ENCODE measurements around the gene EFNA5.
A peak's percentile ranks its signal among the peaks of the same experiment; 100 is the strongest.
"Not testable (repeated sequence)": the region's sequence is repeated elsewhere in the genome, so short reads cannot be mapped to it uniquely, and the experiment has no call there.

The EFNA5 gene

DNA sequence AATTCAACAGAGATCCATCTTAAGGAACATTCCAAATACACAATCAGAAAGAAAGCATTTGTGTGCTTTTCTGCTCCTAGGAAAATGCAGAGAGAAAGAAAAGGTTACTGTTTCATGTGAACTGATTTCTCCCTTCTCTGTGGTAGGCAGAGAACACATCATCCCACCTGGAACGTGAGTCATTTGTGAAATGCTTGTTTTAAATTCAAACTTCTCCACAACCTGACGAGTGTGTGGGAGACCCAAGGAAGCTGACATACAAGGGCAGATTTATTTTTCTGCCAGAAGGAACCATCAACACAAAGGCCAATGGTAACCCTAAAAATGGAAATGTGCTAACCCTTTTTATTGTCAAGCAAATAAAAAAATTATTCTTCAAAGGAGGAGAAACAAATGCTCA is 156.4 kb downstream of the EFNA5 start:
- no peak for DNase-seq

DNA sequence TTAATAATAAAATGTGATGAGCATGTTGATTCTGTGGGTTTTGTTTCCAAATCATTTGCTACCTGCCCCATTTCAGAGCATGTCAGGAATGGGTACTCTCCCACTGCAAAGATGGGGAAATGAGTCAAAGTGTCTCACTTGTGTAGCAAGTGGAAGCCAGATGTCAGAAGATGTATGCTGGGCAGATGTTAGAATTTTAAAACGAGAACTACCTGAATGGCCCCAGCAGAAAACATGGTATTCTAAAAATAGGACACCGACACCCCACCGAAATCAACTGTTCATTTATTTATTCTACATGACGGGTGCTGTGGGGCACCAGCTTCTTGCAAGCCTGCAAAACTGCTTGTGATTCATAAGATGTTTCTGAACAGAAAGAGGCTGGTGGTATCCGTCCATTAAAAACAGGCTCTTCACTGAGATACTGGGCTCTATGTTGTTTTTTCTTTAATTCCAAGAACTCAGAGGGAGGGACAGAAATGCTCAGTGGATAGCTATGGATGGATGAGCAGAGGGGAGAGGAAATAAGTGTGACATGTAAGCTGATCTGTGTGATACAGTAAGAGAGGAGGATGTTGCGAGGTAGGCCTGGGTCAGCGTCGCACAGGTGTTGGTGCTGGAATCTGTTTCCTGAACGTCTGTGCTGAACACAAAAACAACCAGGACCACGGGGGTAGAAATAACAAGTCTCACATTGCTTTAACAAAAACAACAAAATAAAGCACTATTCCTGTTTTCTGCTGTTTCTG is 157.2 kb downstream of the EFNA5 start:
- DNase-seq, result no peak

DNA sequence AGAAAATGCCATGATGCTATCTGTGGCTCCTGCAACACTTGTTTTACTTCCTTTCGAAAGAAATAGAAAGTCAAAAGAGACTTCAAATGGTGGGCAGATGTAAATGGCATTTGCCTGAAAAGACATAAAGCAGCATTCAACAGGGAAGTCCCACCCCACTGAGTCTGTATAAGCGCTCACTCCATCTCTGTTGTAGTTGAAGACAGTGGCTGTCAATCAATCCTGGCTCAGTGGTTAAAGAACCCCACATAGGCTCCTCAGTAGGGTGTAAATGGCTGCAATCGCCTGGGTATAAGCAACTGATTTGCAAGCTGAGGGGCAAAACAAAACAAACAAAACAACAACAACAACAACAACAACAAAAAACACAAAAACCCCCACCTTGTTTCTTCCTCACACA is 158.7 kb downstream of the EFNA5 start:
- no peak for DNase-seq

DNA sequence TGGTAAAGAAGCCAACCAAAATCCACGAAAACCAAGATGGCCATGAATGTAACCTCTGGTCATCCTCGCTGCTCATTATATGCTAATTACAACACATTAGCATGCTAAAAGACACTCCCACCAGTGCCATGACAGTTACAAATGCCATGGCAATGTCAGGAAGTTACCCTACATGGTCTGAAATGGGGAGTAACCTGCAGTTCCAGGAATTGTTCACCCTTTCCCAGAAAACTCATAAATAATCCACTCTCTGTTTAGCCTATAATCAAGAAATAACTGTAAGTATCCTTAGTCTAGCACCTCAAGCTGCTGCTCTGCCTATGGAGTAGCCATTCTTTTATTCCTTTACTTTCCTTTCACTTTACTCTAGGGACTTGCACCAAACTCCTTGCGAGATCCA is 160.6 kb downstream of the EFNA5 start:
- no peak for DNase-seq

DNA sequence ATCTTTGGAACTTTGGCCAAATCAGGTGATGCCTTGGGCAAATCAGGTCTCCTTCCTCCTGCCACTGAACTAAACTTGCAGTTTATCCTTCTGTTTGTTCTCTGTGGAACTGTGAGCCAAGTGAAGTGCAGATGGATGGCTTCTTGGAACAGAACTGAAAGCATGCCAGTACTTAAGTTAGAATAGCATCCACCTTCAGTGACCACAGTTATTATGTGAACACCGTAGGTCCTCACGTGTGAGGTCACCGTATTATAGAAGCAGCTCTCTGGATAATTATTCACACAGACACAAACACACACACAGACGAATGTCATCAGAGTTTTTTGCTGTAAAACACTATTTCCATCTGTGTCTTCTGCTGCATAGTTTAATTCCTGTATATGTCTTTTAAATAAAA is 162.6 kb downstream of the EFNA5 start:
- peak; percentile 30 for DNase-seq

DNA sequence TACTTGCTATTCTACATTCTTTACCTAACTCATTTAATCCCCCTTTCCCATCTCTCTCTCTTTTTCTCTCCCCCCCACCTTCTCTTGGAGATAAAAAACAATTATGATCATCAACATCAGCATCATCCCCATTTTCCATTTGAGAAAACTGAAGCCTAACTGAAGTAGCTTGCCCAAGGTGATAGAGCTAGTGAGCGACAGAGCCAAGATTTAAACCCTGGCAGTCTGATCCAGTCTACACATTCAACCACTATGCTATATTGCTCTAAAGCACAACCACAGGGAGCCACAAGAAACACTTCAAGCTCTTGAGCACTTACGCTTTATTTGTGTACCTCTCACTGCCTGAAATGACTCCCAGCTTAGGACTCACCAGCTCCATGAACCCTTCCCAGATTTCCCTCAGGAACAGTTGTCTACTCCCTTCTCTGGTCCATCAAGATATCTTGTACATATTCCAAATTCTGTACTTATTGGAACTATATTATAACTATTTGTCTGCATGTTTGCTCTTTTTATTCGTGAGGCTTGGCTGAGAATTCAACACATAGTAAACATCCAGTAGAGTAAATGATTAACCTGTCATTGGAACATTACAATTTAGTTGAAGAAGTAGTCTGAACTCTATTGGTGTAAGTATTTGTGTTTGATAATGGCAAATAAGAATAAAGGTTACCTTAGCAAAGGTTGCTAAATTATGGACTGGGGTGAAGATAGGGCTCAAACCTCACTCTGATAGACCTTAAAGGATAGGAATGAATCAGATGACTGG is 164.8 kb downstream of the EFNA5 start:
- peak; percentile 92 for DNase-seq

DNA sequence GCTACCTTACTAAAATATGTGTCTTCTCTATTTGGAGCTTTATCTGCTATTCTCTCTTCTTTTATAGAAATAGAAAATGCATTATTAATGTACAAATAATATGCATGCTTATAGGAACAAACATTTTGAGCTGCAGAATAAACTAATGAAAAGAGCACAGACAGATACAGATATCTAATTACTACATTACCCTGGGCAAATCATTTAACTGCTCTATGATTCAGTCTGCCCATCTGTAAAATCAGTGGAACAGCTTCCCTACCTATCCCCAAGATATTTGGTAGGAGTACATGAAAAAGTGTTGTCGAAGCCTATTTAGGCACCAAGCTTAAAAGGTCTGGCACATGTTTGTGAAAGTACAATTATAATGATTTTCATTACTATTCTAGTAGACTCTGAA is 166.3 kb downstream of the EFNA5 start:
- DNase-seq, result no peak

DNA sequence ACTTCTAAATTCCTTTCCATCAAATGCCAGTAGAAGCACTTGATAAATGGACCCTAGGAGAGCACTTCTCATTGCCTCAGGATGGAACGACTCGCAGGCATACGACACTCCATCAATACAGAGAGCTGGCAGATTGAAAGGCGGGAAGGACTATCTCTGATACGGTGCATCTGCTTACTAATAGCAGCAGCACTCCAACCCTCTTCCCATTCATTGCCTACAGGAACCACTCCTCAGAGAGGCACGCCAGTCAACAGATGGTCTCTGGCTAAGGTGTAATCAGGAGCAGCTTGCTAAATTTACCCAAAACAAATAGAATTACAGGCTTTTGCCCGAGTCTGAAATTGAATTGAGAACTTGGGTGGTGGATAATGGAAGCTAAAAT is 168.1 kb downstream of the EFNA5 start:
- peak; percentile 87 for DNase-seq

DNA sequence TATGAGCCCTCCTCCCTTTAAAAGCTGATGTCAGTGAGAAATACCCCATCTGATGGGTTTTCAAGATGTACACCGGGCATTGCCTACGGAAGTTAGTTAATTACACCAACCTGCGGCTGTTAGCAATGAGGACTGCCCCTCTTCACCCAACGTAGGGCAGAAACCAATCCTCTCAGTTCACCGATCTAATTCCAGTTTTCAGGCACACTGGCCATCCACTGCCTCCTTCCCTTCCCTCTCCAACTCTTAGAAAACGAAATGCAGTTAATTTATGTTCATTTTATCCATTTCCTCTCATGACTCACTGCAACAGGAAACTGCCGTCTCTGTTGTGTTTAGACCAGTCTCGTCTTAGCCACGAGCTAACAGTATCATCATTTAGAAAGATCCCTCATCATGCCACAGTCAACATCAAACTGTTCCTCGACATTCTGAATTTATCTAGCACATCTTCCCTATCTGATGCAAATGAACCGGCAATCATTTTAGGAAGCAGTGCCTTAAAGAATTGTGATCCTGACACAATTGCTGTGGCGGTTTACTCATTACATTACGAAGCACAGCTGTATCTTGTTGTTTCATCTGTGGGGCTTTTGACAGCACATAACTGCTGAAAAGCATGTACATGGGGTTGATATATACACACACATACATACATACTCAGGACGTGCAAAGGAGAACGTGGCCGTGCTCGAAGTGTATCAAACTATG is 168.6 kb downstream of the EFNA5 start:
- peak; percentile 82 for DNase-seq

DNA sequence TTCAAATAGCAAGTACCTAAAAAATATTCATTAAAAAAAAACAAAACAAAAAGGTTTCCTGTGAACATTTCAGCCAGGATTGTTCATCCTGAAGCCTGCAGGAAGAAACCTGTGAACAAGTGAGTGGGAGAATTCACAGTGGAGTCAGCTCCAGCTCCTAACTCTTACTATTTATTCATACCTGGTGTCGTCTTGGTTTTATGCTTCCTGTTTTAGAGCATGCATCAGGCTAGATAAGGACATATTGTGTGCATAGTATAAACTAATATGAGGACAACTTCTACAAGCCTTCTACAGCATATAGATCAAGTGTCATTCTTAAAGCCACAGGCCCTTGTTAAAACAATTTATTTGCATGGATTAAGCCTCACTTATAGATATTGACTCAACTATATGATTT is 169.9 kb downstream of the EFNA5 start:
- DNase-seq, result peak; percentile 49

DNA sequence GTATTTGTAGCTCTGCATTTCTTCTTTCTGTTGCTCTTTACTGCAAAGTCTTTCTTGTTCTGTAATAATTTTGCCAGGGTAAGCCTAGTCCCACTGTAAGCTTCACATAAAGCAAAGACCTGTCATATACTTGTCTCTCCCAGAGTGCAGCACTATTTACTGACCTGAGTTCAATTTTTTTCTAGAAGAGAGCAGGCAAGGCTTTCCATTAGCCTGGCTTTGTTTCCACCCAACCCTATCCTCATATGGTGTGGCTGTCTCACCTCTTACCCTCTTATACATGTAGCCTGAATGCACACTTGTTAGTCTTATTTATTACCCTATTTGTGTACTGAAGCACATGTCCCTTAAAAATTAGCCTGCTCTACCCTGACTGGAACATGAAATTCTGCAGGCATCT is 170.4 kb downstream of the EFNA5 start:
- DNase-seq, result peak; percentile 13

DNA sequence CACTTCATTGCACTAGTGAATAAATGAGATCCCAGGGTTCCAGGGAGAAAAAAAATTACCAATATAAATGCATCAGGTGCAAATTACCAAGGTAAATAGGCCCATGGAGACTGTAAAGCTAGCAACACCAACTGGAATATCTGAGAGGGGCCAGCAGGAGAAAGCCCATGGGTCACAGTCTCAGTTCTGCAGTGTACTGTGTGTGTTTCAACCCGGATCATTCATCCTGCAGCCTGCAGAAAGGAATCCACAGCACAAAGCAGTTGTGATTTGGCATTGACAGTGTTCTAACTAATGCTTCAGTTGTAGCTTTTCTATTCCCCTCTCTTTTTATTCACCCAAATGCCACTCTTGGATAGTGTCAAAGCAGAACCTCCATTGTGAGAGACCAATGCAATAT is 171.0 kb downstream of the EFNA5 start:
- DNase-seq, result no peak

DNA sequence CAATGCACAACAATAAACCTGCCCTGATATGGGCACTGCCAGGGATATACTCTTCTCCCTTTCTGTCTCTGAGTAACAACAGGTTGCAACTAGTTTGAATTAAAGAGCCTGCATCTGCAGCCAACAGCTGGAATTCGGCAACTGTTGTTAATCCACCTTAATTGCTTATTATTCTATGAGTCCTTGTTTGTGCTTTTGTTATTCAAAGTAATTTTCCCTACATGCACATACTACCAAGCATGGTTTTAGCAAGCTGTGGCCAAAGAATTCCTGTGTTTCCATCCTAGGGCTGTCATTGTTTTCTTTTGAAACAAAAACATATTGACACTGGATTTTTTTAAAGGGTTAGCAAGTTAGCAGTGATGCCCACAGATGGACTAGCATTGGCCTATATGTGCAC is 171.5 kb downstream of the EFNA5 start:
- DNase-seq, result no peak

DNA sequence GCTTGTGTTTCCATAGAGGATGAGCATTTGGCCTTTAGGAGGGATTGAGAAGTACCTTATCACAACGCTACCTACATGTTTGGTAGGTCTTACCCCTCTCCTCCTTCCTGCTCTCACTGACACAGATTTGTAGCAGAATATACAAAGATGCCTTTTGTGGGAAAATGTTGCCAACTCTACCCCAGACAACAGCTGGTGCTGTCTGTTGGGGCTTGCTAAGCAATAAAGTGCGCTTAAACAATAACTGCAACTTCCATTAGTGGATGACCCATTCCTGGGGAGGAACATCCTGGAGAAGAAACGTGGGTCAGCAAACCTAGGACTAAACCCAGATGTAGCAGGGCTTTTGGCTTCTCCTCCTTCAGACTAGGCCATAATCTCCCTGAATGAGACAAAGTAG is 174.3 kb downstream of the EFNA5 start:
- no peak for DNase-seq

DNA sequence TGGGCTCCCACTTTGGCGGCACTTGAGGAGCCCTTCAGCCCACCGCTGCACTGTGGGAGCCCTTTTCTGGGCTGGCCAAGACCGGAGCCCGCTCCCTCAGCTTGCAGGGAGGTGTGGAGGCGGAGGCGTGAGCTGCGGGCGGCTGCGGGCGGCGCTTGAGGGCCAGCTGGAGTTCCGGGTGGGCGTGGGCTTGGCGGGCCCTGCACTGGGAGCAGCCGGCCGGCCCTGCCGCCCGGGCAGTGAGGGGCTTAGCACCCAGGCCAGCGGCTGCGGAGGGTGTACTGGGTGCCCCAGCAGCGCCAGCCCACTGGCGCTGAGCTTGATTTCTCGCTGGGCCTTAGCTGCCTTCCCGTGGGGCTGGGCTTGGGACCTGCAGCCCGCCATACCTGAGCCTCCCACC is 176.6 kb downstream of the EFNA5 start:
- DNase-seq, result not testable (repeated sequence)

DNA sequence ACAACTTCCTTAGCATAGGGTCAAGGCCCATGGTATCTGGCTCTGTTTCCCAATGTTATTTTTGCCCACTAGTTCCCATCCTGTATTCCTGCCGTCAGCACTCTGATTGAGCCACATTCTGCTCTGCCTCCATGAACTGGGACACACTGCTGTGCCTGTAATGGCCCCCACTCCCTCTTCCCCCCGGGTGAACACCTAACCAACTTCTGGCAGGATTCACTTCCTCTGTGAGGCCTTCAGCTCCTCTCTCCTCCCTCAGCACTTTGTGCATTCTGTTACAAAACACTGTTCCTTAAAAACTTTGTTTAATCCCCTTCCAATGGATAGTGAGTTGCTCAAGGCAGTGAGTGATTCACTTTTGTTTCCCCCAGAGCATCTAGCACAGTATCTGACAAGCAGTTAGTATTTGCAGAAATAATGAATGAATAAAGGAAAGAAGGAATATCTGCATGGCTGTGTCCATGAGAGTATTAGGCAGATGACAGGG is 183.6 kb downstream of the EFNA5 start:
- no peak for DNase-seq

DNA sequence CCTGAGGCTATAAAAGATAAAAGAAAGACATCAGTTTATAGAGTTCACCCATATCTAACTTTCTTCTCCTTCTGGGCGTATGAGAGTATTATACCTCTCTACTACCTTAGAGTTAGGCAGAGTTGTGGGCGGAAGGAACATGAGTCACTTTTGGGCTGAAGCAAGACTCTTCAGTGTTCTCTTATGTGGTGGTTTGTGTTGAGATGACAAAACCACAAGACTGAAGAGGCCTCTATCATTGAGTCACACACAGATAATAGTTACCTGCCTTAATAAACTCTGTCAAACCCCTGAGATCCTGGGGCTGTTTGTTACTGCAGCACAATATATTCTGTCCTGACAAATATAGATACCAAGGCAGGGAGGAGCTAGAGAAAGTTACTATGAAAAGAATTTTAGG is 184.2 kb downstream of the EFNA5 start:
- DNase-seq, result peak; percentile 8

DNA sequence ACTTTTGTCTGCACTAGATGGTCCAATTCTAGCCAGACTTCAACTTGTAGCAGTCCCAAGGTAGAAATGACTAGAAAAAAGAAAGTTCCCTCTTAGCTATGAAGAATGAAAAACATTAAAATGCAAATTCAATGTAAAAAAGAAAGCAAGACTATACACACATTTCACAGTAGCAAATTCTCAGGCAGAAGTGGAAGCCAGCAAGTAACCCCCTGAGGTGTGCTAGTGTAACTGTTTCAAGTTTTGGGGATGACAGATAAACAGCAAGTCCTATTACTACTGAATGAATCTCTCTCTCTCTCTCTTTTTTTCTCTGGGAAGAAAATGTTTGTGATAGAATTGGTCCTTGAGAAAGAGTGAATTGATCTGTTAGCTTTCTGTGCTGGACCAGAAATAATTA is 185.6 kb downstream of the EFNA5 start:
- DNase-seq, result no peak

DNA sequence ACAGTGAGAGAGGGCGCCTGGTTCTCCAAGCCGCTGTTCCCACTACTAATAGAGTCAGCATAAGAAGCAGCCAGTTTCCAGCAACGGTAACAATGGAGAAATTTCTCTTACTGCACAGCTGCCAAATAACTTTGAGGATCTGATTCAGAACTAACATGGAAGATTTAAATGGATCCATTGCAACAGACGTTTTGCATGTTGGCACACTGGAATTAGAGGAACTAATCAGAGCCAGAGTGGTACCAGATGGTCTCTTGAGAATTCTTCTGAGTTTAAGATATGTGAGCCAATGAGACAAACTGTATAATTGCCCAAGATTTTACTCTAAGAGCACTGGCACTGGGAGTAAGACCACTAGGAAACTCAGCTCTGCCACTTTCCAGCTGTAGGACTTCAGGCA is 186.5 kb downstream of the EFNA5 start:
- no peak for DNase-seq

DNA sequence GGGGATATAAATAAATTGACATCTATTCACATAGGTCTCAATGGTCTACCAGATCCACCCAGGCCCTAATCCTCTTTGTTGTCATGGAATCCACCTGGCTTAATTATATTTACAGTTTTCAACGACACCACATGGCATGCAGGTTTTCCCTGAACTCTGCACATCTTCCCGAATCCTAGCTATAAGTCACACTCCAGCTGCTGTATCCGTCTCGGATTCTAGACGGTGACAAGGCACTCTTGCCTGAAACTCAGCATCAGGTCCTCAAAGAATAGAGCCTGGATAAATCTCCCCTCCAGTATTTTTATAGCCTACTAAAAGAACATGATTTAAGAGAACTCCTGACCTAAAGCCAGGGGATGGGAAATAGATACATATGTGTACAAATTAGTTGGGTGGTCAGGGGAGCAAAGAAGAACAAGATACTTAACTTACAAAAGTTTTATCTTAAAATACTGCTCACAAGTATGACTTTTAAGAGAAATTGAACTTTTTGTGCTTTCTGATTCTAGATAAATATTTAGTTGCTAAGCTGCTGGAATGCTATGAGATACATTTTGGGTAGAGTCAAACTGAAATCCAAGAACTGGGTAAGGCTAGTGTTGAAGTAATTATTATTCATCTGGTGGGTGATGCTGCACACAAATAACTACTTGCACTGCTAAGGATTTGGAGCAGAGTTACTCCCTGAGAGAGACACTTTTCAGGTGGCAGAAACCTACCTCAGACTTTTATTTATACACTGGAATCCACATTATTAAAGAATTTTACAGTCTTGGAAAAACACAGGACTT is 187.3 kb downstream of the EFNA5 start:
- DNase-seq, result peak; percentile 48

DNA sequence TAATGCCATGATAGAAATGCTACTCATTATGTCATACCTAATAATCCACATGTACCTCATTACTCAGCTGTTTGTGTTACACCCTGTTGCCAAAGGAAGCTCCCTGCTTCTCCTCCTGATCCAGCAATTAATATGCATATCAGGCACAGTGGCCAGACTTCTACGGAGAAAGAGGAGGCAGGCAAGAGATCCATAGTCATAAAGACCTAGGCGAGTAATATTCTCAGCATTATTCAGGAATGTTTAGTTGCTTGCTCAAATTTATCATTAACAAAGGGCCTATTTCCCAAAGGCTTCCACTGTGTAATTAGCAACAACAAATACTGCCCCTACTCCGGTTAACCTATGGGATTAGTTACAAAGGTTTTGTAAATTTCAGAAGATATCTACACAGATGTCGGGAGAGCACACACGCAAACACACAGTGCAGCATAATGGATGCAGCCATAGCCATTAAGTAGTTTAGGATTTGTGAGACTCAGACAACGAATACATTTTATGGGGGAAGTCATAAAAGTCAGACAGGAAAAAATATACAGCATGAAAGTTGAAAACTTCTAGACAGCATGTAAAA is 192.6 kb downstream of the EFNA5 start:
- peak; percentile 47 for DNase-seq

DNA sequence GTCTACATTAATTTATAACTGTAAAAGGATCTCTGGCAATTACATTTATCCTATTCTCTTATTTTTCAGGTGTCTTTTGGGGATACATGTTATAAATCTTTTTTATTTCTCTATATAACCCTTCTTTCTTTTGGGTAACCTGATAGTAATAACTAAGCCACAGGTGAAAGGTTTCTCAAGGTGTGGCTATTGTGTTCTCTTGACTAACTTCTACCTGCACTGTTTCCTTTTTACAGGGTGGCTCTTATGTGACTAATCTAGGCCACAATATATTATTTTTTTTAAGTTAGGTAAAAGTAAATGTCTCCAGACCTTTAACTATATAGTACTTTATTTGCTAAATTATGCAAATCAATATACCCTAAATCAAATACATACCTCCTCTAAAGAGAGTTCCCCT is 193.2 kb downstream of the EFNA5 start:
- DNase-seq, result peak; percentile 35

DNA sequence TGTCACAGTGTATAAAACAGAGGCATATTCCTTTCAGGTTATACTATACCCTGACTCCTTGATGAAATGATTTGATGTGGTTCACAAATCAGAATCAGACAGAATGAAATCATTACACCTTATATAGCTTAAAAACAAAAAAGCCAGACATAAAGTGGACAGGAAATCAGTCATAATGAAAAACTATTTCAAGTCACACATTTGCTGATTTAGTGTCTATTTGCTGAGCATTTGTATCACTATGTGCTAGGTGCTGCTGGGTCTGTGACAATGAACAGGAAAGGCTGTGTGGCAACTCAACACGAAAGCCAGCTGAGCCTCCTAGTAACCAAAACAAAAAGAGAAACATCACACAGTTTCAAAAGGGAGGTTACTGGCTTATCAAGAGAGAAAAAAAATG is 194.0 kb downstream of the EFNA5 start:
- peak; percentile 93 for DNase-seq

Data from DMS53 (cell line).